Left kidney (tissue), 8 donors: ENCODE data around the gene ZNF100. TPM values are rescaled to one million over a fixed set of nuclear protein-coding genes. Genes with fewer than 3 reads are reported as not detected.
"Not testable (repeated sequence)": the region's sequence is repeated elsewhere in the genome, so short reads cannot be mapped to it uniquely, and the experiment has no call there.

ENCODE experiments used
- DNase-seq: peaks from one replicate; pipeline ENCODE4 v3.0.0-alpha.2; 2013
- long read RNA-seq, 8 donors: transcript quantifications; one replicate each; lab custom pipeline, GENCODE V29; 2026
- polyA plus RNA-seq: library from polyadenylated mRNA; unstranded; fragments of 120-200 nt; gene quantifications from one replicate; pipeline ENCODE4 v1.2.1, GENCODE V29; 2013; ENCODE audit not compliant: insufficient read length

ZNF100 gene
- polyA plus RNA-seq = 20.8 TPM
- long read RNA-seq, donor 1, full-length matches to known transcripts = 2 of 2 reads
- long read RNA-seq, donor 1, partial matches to known transcripts = 0 of 2 reads
- long read RNA-seq, donor 1, other reads (novel, unspliced or antisense) = 0 of 2 reads
- long read RNA-seq, donor 2, full-length matches to known transcripts = 1 of 1 reads
- long read RNA-seq, donor 2, partial matches to known transcripts = 0 of 1 reads
- long read RNA-seq, donor 2, other reads (novel, unspliced or antisense) = 0 of 1 reads
- long read RNA-seq, donor 3, full-length matches to known transcripts = 4 of 4 reads
- long read RNA-seq, donor 3, partial matches to known transcripts = 0 of 4 reads
- long read RNA-seq, donor 3, other reads (novel, unspliced or antisense) = 0 of 4 reads
- long read RNA-seq, donor 4, full-length matches to known transcripts = 2 of 2 reads
- long read RNA-seq, donor 4, partial matches to known transcripts = 0 of 2 reads
- long read RNA-seq, donor 4, other reads (novel, unspliced or antisense) = 0 of 2 reads
- long read RNA-seq, donor 5, full-length matches to known transcripts = 1 of 1 reads
- long read RNA-seq, donor 5, partial matches to known transcripts = 0 of 1 reads
- long read RNA-seq, donor 5, other reads (novel, unspliced or antisense) = 0 of 1 reads
- long read RNA-seq, donor 6, full-length matches to known transcripts = 5 of 5 reads
- long read RNA-seq, donor 6, partial matches to known transcripts = 0 of 5 reads
- long read RNA-seq, donor 6, other reads (novel, unspliced or antisense) = 0 of 5 reads
- long read RNA-seq, donor 7, full-length matches to known transcripts = 3 of 8 reads
- long read RNA-seq, donor 7, partial matches to known transcripts = 0 of 8 reads
- long read RNA-seq, donor 7, other reads (novel, unspliced or antisense) = 5 of 8 reads
- long read RNA-seq, donor 8, full-length matches to known transcripts = 1 of 7 reads
- long read RNA-seq, donor 8, partial matches to known transcripts = 0 of 7 reads
- long read RNA-seq, donor 8, other reads (novel, unspliced or antisense) = 6 of 7 reads

- peak; percentile 93 for DNase-seq
Observed at GRCh38 chr19:21767065-21767800, at the start of gene ZNF100. Gene ZNF100 (minus strand): TSS chr19:21767579. CDS start chr19:21767429, 150 bp downstream.

GRCh38 chr19:21812448-21812847 is 45.1 kb upstream of the ZNF100 start:
- no peak for DNase-seq

DNA sequence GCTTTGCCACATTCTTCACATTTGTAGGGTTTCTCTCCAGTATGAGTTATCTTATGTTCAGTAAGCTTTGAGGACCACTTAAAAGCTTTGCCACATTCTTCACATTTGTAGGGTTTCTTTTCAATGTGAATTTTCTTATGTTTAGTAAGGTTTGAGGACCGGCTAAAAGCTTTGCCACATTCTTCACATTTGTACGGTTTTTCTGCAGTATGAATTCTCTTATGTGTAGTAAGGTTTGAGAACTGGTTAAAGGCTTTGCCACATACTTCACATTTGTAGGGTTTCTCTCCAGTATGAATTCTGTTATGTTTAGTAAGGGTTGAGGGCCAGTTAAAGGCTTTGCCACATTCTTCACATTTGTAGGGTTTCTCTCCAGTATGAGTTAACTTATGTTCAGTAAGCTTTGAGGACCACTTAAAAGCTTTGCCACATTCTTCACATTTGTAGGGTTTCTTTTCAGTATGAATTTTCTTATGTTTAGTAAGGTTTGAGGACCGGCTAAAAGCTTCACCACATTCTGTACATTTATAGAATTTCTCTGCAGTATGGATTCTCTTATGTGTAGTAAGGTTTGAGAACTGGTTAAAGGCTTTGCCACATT is 41.1 kb upstream of the ZNF100 start:
- DNase-seq = not testable (repeated sequence)

DNA sequence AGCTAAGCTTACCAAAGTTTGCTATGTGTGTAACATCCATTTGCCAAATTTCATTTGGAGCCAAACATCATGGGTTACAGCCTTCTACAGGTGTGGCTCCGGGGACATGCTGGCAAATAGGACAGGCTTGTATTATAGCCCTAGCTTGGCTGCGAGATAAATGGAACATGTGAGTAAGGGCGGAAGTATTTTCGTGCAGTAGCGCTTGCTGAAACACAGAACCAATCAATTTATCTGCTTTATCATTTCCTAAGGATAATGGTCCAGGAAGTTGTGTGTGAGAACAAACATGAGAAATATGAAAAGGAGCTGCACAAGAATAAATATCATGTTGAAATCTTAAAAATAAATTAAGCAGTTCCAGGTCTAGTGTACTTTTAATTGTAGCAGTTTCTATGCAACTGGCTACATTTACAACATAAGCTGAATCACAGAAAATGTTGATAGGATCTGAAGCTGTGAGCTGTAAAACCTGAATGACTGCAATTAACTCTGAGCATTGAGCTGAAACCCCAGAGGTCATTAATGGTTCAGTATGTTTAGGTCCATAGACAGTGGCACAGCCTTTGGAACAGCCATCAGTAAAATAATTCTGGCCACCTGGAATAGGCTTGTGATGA is 22.2 kb upstream of the ZNF100 start:
- DNase-seq = peak; percentile 44

GRCh38 chr19:21786936-21787335 is 19.6 kb upstream of the ZNF100 start:
- no peak for DNase-seq

DNA sequence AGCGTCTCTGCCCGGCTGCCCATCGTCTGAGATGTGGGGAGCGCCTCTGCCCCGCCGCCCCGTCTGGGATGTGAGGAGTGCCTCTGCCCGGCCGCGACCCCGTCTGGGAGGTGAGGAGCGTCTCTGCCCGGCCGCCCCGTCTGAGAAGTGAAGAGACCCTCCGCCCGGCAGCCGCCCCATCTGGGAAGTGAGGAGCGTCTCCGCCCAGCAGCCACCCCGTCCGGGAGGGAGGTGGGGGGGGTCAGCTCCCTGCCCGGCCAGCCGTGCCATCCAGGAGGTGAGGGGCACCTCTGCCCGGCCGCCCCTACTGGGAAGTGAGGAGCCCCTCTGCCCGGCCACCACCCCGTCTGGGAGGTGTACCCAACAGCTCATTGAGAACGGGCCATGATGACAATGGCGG is 8.4 kb upstream of the ZNF100 start:
- not testable (repeated sequence) for DNase-seq

DNA sequence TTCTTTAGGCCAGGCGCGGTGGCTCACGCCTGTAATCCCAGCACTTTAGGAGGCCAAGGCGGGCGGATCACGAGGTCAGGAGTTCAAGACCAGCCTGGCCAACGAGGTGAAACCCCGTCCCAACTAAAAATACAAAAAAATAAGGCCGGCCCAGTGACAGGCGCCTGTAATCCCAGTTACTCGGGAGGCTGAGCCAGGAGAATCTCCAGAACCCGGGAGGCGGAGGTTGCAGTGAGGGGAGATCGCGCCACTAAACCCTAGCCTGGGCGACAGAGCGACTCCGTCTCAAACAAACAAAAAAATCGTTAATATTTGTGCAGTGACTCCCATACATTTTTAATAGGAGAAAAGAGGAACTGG is 694 bp downstream of the ZNF100 start:
- DNase-seq = not testable (repeated sequence)

DNA sequence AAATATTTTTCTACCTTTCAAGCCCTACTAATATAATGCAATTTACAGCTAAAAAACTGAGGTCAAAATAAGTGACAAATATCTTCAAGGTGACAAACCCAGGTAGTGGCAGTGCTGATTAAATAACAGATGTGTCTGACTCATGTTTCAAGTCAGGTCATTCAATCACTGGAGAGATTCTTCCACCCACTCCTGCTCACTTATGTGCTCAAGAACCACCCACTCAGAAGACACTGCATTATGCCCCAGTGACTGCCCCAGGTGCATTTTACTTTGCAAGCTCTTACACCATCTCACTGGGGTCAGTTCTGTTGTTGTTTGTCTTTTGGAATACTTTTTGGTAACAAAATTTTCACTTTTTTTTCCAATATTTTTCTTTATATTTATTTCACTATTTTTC is 2.2 kb downstream of the ZNF100 start:
- no peak for DNase-seq

GRCh38 chr19:21761547-21761946 is 5.8 kb downstream of the ZNF100 start:
- DNase-seq = not testable (repeated sequence)

GRCh38 chr19:21758296-21758695 is 9.1 kb downstream of the ZNF100 start:
- DNase-seq = no peak

DNA sequence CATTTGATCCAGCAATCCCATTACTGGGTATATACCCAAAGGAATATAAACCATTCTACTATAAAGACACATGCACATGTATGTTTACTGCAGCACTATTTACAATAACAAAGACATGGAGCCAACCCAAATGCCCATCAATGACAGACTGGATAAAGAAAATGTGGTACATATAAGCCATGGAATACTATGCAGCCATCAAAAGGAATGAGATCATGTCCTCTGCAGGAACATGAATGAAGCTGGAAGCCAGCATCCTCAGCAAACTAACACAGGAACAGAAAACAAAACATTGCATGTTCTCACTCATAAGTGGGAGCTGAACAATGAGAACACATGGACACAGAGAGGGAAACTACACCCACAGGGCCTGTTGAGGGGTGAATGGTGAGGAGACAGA is 11.8 kb downstream of the ZNF100 start:
- DNase-seq = not testable (repeated sequence)

DNA sequence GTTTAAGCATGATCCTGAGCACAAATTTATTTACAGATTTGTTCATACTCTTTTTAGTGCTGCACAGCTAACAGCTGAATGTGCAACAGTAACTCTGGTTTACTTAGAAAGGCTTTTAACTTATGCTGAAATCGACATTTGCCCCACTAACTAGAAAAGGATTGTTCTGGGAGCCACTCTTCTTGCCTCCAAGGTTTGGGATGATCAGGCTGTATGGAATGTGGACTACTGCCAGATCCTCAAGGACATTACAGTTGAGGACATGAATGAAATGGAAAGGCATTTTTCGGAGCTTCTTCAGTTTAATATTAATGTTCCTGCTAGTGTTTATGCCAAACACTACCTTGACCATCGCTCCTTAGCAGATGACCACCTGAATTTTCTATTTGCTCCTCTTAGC is 16.0 kb downstream of the ZNF100 start:
- DNase-seq = no peak

DNA sequence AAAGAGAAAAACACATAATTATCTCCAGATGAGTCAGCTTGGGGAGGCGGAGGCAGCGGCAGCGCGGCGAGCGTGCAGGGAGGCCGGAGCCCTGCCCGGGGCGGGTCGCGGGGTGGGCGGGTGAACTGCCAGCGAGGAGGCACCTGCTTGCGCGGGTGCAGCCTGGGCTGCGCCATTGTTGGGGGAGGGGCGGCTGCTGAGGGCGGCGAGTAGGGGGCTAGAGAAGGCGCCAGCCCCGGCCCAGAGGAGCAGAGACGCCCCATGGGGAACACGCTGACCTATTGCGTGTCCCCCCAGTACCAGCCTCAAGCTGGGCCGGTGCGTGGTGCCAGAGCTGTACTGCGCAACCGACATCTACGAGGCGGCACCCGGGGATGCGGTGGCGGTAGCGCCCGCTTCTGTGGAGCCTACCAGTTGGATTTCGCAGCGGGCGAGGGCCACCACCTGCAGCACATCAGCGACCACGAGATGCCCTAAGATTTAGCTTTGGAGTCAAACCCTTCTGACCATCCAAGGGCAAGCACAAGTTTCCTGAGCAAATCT is 16.7 kb downstream of the ZNF100 start:
- DNase-seq = no peak

DNA sequence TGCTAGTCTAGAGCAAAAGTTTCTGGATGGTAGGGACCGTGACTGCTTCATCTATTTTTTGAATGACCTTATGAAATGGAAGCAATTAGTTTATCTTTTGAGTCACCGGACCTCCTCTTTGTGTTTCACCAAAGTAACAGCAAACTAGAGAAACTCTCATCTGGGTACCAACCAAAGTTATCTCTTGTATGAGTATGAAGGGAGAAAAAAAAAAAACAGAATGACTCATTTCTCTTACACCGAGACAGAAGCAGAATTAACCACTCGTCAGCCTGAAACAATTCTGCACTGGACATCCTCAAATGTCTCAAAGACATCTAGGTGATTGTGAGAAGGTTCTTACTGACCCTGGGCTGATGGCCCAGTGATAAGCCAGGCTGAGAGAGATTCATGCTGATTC is 18.3 kb downstream of the ZNF100 start:
- DNase-seq = no peak

DNA sequence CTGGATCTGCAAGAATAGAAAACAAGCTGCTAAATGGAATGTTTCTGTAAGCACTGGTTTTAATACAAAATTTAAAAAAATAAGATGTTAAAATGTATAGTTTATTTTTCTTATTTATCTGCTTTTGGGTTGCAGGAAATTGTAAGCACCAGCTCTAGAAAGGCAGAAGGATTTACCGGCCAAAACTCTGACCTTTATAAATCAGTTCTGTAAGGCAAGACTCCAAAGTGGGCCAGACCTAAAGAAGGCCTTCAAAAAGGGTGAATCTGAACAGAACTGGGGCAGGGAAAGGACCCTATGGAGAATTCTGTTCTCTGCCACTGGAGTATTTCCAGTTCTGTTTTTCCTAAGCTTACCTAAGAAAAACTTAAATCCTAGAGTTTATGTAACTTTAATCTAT is 19.3 kb downstream of the ZNF100 start:
- no peak for DNase-seq

- DNase-seq = no peak
Observed at GRCh38 chr19:21740559-21740958, 26.8 kb downstream of the ZNF100 start.

DNA sequence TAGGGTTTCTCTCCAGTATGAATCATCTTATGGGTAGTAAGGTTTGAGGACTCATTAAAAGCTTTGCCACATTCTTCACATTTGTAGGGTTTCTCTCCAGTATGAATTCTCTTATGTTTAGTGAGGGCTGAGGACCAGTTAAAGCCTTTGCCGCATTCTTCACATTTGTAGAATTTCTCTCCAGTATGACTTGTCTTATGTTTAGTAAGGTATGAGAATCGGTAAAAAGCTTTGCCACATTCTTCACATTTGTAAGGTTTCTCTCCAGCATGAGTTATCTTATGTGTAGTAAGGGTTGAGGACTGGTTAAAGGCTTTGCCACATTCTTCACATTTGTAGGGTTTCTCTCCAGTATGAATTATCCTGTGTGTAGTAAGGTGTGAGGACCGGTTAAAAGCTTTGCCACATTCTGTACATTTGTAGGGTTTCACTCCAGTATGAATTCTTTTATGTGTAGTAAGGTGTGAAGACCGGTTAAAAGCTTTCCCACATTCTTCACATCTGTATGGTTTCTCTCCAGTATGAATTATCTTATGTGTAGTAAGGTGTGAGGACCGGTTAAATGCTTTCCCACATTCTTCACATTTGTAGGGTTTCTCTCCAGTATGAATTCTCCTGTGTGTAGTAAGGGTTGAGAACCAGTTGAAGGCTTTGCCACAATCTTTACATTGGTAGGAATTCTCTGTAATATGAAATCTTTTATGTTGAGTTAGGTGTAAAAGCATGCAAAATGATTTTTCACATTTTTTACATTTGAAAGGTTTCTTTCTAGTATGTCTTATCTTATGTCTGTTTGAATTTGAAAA is 40.2 kb downstream of the ZNF100 start:
- DNase-seq = not testable (repeated sequence)

DNA sequence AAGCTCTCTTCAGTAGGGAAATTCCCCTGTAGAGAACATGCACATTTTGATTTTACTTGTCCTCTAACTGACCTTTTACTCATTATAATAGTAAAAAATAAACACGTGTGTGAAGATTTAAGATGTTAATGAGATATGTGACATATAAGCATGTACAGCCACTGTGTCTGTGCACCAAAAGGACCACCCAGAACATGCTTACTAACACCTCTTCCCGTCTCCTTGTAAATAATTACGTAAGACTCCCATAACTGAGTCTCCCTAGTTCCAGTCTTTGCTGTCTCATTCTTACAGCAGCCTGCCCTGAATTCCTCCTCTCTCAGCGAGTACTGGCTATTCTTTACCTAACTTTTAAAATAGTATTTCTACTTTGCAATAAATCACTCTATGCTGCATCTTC is 53.6 kb downstream of the ZNF100 start:
- DNase-seq = no peak

- no peak for DNase-seq
Observed at GRCh38 chr19:21709464-21709863, 57.9 kb downstream of the ZNF100 start.

DNA sequence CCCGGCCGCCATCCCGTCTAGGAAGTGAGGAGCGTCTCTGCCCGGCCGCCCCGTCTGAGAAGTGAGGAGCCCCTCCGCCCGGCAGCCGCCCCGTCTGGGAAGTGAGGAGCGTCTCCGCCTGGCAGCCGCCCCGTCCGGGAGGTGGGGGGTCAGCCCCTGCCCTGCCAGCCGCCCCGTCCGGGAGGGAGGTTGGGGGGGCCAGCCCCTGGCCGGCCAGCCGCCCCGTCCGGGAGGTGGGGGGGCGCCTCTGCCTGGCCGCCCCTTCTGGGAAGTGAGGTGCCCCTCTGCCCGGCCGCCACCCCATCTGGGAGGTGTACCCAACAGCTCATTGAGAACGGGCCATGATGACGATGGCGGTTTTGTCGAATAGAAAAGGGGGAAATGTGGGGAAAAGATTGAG is 59.5 kb downstream of the ZNF100 start:
- DNase-seq = not testable (repeated sequence)
